ENCODE measurements around the gene PXDC1. TPM values are rescaled to one million over a fixed set of nuclear protein-coding genes. Genes with fewer than 3 reads are reported as not detected.

PXDC1 gene
- total and polyA plus RNA-seq, 2 experiments from 2014 or later, result 1.2 to 1.8 TPM

DNA sequence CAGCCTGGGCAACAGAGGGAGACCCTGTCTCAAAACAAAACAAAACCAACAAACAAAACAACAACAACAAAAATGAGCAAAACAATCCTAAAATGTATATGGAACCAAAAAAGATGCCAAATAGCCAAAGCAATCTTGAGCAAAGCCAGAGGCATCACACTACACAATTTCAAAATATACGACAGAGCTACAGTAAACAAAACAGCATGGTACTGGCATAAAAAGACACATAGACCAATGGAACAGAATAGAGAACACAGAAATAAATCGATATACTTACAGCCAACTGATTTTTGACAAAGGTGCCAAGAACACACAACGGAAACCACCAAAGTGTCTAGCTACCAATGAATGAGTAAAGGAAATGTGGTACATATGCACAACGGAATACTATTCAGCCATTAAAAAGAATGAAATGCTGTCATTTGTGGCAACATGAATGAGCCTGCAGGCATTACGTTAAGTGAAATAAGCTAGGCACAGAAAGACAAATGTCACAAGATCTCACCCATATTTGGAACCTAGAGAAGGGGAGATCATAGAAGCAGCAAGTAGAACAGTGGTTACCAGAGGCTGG lies 16.4 kb downstream of the PXDC1 start:
- Histone ChIP-seq H3K9me2 (ENCODE audit: insufficient read depth) (no peaks in the 10 kb centered on the region), H2AFZ (no peak overlapping the region), H3K27me3 (ENCODE audit: insufficient read depth) (no peaks in the 10 kb centered on the region), H3K79me2 (replicated peaks; ENCODE audit: insufficient read depth) (no peaks in the 10 kb centered on the region), H3K4me2 (no peak overlapping the region), H3K27ac (ENCODE audit: low read depth) (no peak overlapping the region), H3K36me3 (ENCODE audit: insufficient read depth) (no peaks in the 10 kb centered on the region), H3F3A (replicated peaks; ENCODE audit: low read depth) (no peaks in the 10 kb centered on the region), H3K4me1 (ENCODE audit: insufficient read depth) (no peaks in the 10 kb centered on the region; the same call in 1 of the 2 replicates), H4K20me1 (replicated peaks; ENCODE audit: insufficient read depth) (no peaks in the 10 kb centered on the region), H3K4me3 (no peak overlapping the region)
- Mint-ChIP-seq H3K36me3 (ENCODE audit: low read depth) (peaks cover 16% of the 10 kb centered on the region; the same call in 2 of the 3 replicates), H3K27ac (no peak overlapping the region), H3K27me3 (ENCODE audit: insufficient read depth, low read depth, poor library complexity) (peaks cover 7% of the 10 kb centered on the region), H3K4me1 (peaks cover 25% of the 10 kb centered on the region), H3K9me3 (peaks cover 12% of the 10 kb centered on the region; the same call in 2 of the 3 replicates), H3K4me3 (no peak overlapping the region)
- DNase-seq (ENCODE audit: low spot score) (no peak), ATAC-seq (no peak)
- TF ChIP-seq, protein P1, sequence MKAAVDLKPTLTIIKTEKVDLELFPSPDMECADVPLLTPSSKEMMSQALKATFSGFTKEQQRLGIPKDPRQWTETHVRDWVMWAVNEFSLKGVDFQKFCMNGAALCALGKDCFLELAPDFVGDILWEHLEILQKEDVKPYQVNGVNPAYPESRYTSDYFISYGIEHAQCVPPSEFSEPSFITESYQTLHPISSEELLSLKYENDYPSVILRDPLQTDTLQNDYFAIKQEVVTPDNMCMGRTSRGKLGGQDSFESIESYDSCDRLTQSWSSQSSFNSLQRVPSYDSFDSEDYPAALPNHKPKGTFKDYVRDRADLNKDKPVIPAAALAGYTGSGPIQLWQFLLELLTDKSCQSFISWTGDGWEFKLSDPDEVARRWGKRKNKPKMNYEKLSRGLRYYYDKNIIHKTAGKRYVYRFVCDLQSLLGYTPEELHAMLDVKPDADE (IDR thresholded peaks at IDR 0.05), result no peak
- TF ChIP-seq POLR2AphosphoS5 (IDR thresholded peaks at IDR 0.05; ENCODE audit: low read depth), result no peak
- TF ChIP-seq, protein P2, sequence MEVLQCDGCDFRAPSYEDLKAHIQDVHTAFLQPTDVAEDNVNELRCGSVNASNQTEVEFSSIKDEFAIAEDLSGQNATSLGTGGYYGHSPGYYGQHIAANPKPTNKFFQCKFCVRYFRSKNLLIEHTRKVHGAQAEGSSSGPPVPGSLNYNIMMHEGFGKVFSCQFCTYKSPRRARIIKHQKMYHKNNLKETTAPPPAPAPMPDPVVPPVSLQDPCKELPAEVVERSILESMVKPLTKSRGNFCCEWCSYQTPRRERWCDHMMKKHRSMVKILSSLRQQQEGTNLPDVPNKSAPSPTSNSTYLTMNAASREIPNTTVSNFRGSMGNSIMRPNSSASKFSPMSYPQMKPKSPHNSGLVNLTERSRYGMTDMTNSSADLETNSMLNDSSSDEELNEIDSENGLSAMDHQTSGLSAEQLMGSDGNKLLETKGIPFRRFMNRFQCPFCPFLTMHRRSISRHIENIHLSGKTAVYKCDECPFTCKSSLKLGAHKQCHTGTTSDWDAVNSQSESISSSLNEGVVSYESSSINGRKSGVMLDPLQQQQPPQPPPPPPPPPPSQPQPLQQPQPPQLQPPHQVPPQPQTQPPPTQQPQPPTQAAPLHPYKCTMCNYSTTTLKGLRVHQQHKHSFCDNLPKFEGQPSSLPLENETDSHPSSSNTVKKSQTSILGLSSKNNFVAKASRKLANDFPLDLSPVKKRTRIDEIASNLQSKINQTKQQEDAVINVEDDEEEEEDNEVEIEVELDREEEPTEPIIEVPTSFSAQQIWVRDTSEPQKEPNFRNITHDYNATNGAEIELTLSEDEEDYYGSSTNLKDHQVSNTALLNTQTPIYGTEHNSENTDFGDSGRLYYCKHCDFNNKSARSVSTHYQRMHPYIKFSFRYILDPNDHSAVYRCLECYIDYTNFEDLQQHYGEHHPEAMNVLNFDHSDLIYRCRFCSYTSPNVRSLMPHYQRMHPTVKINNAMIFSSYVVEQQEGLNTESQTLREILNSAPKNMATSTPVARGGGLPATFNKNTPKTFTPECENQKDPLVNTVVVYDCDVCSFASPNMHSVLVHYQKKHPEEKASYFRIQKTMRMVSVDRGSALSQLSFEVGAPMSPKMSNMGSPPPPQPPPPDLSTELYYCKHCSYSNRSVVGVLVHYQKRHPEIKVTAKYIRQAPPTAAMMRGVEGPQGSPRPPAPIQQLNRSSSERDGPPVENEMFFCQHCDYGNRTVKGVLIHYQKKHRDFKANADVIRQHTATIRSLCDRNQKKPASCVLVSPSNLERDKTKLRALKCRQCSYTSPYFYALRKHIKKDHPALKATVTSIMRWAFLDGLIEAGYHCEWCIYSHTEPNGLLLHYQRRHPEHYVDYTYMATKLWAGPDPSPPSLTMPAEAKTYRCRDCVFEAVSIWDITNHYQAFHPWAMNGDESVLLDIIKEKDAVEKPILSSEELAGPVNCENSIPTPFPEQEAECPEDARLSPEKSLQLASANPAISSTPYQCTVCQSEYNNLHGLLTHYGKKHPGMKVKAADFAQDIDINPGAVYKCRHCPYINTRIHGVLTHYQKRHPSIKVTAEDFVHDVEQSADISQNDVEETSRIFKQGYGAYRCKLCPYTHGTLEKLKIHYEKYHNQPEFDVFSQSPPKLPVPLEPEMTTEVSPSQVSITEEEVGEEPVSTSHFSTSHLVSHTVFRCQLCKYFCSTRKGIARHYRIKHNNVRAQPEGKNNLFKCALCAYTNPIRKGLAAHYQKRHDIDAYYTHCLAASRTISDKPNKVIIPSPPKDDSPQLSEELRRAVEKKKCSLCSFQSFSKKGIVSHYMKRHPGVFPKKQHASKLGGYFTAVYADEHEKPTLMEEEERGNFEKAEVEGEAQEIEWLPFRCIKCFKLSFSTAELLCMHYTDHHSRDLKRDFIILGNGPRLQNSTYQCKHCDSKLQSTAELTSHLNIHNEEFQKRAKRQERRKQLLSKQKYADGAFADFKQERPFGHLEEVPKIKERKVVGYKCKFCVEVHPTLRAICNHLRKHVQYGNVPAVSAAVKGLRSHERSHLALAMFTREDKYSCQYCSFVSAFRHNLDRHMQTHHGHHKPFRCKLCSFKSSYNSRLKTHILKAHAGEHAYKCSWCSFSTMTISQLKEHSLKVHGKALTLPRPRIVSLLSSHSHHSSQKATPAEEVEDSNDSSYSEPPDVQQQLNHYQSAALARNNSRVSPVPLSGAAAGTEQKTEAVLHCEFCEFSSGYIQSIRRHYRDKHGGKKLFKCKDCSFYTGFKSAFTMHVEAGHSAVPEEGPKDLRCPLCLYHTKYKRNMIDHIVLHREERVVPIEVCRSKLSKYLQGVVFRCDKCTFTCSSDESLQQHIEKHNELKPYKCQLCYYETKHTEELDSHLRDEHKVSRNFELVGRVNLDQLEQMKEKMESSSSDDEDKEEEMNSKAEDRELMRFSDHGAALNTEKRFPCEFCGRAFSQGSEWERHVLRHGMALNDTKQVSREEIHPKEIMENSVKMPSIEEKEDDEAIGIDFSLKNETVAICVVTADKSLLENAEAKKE (CRISPR knock-in tag; IDR thresholded peaks at IDR 0.05), result no peak

DNA sequence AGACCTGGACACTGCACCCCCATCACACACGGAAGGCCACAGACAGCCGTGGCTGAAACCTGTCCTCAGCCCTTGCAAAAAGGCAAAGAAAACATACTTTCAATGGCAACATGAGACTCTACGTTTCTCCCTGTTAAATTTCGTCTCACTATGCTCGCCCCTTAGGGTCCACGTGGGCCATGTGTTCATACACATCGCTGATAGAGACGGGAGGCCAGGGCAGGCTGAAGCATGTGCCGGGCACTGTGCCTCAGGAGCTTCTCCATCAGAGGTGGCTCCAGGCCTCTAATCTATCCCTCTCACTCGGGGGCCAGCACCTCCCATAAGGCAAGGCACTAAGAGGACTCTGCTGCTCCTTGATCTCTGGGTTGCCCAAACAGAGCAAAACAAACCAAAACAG lies 17.5 kb downstream of the PXDC1 start:
- Histone ChIP-seq H3K4me3 (no peak overlapping the region), H3K27me3 (ENCODE audit: insufficient read depth) (no peaks in the 10 kb centered on the region), H3F3A (replicated peaks; ENCODE audit: low read depth) (no peaks in the 10 kb centered on the region), H2AFZ (no peak overlapping the region), H3K4me1 (ENCODE audit: insufficient read depth) (no peaks in the 10 kb centered on the region), H3K4me2 (no peak overlapping the region), H3K9me2 (ENCODE audit: insufficient read depth) (no peaks in the 10 kb centered on the region), H3K36me3 (ENCODE audit: insufficient read depth) (no peaks in the 10 kb centered on the region), H4K20me1 (replicated peaks; ENCODE audit: insufficient read depth) (no peaks in the 10 kb centered on the region), H3K27ac (ENCODE audit: low read depth) (no peak overlapping the region), H3K79me2 (replicated peaks; ENCODE audit: insufficient read depth) (no peaks in the 10 kb centered on the region)
- TF ChIP-seq ZNF114 (CRISPR knock-in tag; IDR thresholded peaks at IDR 0.05) (no peak), ZNF331 (CRISPR knock-in tag; IDR thresholded peaks at IDR 0.05; ENCODE audit: low read depth) (no peak), EZH2 (IDR thresholded peaks at IDR 0.05; ENCODE audit: low read depth, unreplicated experiment) (no peak), NANOG (IDR thresholded peaks at IDR 0.05; ENCODE audit: borderline replicate concordance) (no peak), STAT1 (IDR thresholded peaks at IDR 0.05; ENCODE audit: unreplicated experiment) (no peak), JUNB (IDR thresholded peaks at IDR 0.05; ENCODE audit: unreplicated experiment) (no peak)
- Mint-ChIP-seq H3K27ac (no peak overlapping the region), H3K4me3 (no peak overlapping the region), H3K4me1 (peaks cover 25% of the 10 kb centered on the region), H3K9me3 (peaks cover 12% of the 10 kb centered on the region; the same call in 2 of the 3 replicates), H3K36me3 (ENCODE audit: low read depth) (peaks cover 16% of the 10 kb centered on the region; the same call in 2 of the 3 replicates), H3K27me3 (ENCODE audit: insufficient read depth, low read depth, poor library complexity) (peaks cover 7% of the 10 kb centered on the region)
- no peak for ATAC-seq
- no peak for DNase-seq (ENCODE audit: low spot score)
